Karpas-422 (cell line): ENCODE data around the gene NEGR1. TPM values are rescaled to one million over a fixed set of nuclear protein-coding genes. Genes with fewer than 3 reads are reported as not detected.

Source experiments
- DNase-seq: peaks from one replicate; pipeline ENCODE4 v3.0.0-alpha.2; 2015
- H2AFZ ChIP-seq: fragments of 200-600 bp; sonication (generic); 2 replicates; pipeline ENCODE4 v1.6.1; 2014; ENCODE audit warnings: antibody characterized with exemption, low read length, mixed read lengths
- H3K27ac ChIP-seq: fragments of 200-600 bp; sonication (generic); 2 replicates; pipeline ENCODE4 v1.5.1; 2014; ENCODE audit warnings: mild to moderate bottlenecking, low read length, moderate library complexity
- H3K27me3 ChIP-seq: fragments of 200-600 bp; sonication (generic); 2 replicates; pipeline ENCODE4 v1.6.1; 2014; ENCODE audit warnings: low read length, mixed read lengths
- H3K36me3 ChIP-seq: fragments of 200-600 bp; sonication (generic); 2 replicates; pipeline ENCODE4 v1.6.1; 2014; ENCODE audit warnings: low read length, mixed read lengths; ENCODE audit not compliant: insufficient read depth
- H3K4me1 ChIP-seq: fragments of 200-600 bp; sonication (generic); 2 replicates; pipeline ENCODE4 v1.6.1; 2014; ENCODE audit warnings: mild to moderate bottlenecking, low read length, mixed read lengths
- H3K4me2 ChIP-seq: fragments of 200-600 bp; sonication (generic); 2 replicates; pipeline ENCODE4 v1.6.1; 2014; ENCODE audit warnings: low read length, low read depth, mild to moderate bottlenecking; ENCODE audit not compliant: poor library complexity, severe bottlenecking
- H3K4me3 ChIP-seq: fragments of 200-600 bp; sonication (generic); 2 replicates; pipeline ENCODE4 v1.5.1; 2014; ENCODE audit warnings: mild to moderate bottlenecking, antibody characterized with exemption, low read length, mixed read lengths
- H3K79me2 ChIP-seq: fragments of 200-600 bp; sonication (generic); 2 replicates; pipeline ENCODE4 v1.6.1; 2014; ENCODE audit warnings: mild to moderate bottlenecking, low read length, mixed read lengths
- H3K9ac ChIP-seq: fragments of 200-600 bp; sonication (generic); 2 replicates; pipeline ENCODE4 v1.6.0; 2014; ENCODE audit warnings: low read length
- H3K9me2 ChIP-seq: fragments of 200-600 bp; sonication (generic), shearing (Covaris generic); replicated peaks from 2 replicates; pipeline ENCODE4 v1.6.0; 2014; ENCODE audit warnings: mild to moderate bottlenecking, low read length, moderate library complexity; ENCODE audit not compliant: insufficient read depth
- H3K9me3 ChIP-seq: fragments of 300-700, 200-600 bp; sonication (generic); 2 replicates; pipeline ENCODE4 v1.6.1; 2014; ENCODE audit warnings: low read length, mixed read lengths
- H4K20me1 ChIP-seq: fragments of 200-600 bp; sonication (generic); 2 replicates; pipeline ENCODE4 v1.6.1; 2014; ENCODE audit warnings: mild to moderate bottlenecking, antibody characterized with exemption, low read length, low read depth; ENCODE audit not compliant: insufficient read depth
- total RNA-seq: library from RNA; depleted of rRNA; stranded (reverse); fragments of >200 nt; shearing (Covaris generic); gene quantifications from 2 replicates; pipeline ENCODE4 v1.2.3, GENCODE V29; 2014; ENCODE audit warnings: low replicate concordance

Gene NEGR1
- total RNA-seq, 1 experiment from 2014 or later = not detected

- no peaks in the 10 kb centered on the region for H4K20me1 ChIP-seq
- H3K27me3 ChIP-seq = no peaks in the 10 kb centered on the region
- H3K36me3 ChIP-seq = no peaks in the 10 kb centered on the region
- no peak overlapping the region for H3K9ac ChIP-seq
- H3K9me2 ChIP-seq = no peaks in the 10 kb centered on the region
- peaks cover 31% of the 10 kb centered on the region for H3K9me3 ChIP-seq
- DNase-seq = no peak
- H3K4me2 ChIP-seq = no peak overlapping the region
- H3K4me1 ChIP-seq = no peaks in the 10 kb centered on the region
- no peak overlapping the region for H3K4me3 ChIP-seq
- no peak overlapping the region for H3K27ac ChIP-seq
- no peak overlapping the region for H2AFZ ChIP-seq
- H3K79me2 ChIP-seq = no peaks in the 10 kb centered on the region
Measured at GRCh38 chr1:71738256-71738655, 544.1 kb downstream of the NEGR1 start.

GRCh38 chr1:71737768-71738167 is 544.6 kb downstream of the NEGR1 start:
- Histone ChIP-seq H3K4me1 (no peaks in the 10 kb centered on the region), H3K27ac (no peak overlapping the region), H3K79me2 (no peaks in the 10 kb centered on the region), H3K4me2 (no peak overlapping the region), H3K4me3 (no peak overlapping the region), H2AFZ (no peak overlapping the region), H3K9me2 (no peaks in the 10 kb centered on the region), H4K20me1 (no peaks in the 10 kb centered on the region), H3K36me3 (no peaks in the 10 kb centered on the region), H3K9ac (no peak overlapping the region), H3K9me3 (peaks cover 33% of the 10 kb centered on the region), H3K27me3 (no peaks in the 10 kb centered on the region)
- no peak for DNase-seq

GRCh38 chr1:71733121-71733520 is 549.2 kb downstream of the NEGR1 start:
- H3K9me2 ChIP-seq = no peaks in the 10 kb centered on the region

GRCh38 chr1:71721532-71721931 is 560.8 kb downstream of the NEGR1 start:
- no peaks in the 10 kb centered on the region for H3K4me1 ChIP-seq

More at GRCh38 chr1:71733121-71733520, 549.2 kb downstream of the NEGR1 start:
- peaks cover 24% of the 10 kb centered on the region for H3K9me3 ChIP-seq
- no peaks in the 10 kb centered on the region for H3K79me2 ChIP-seq
- H4K20me1 ChIP-seq = no peaks in the 10 kb centered on the region
- no peaks in the 10 kb centered on the region for H3K36me3 ChIP-seq
- H3K4me1 ChIP-seq = no peaks in the 10 kb centered on the region
- H3K27me3 ChIP-seq = no peaks in the 10 kb centered on the region
- no peak for DNase-seq
- no peak overlapping the region for H3K9ac ChIP-seq
- no peak overlapping the region for H3K27ac ChIP-seq
- H2AFZ ChIP-seq = no peak overlapping the region
- no peak overlapping the region for H3K4me2 ChIP-seq
- no peak overlapping the region for H3K4me3 ChIP-seq

GRCh38 chr1:71719330-71719729 is 563.0 kb downstream of the NEGR1 start:
- H3K4me3 ChIP-seq = no peak overlapping the region
- H3K79me2 ChIP-seq = no peaks in the 10 kb centered on the region
- H3K36me3 ChIP-seq = no peaks in the 10 kb centered on the region
- no peak overlapping the region for H2AFZ ChIP-seq
- no peaks in the 10 kb centered on the region for H3K9me2 ChIP-seq
- no peak overlapping the region for H3K4me2 ChIP-seq
- no peak overlapping the region for H3K27ac ChIP-seq
- no peak overlapping the region for H3K9ac ChIP-seq
- no peaks in the 10 kb centered on the region for H3K27me3 ChIP-seq
- no peaks in the 10 kb centered on the region for H3K4me1 ChIP-seq
- no peak for DNase-seq
- H4K20me1 ChIP-seq = no peaks in the 10 kb centered on the region
- H3K9me3 ChIP-seq = peaks cover 8% of the 10 kb centered on the region

More at GRCh38 chr1:71721532-71721931, 560.8 kb downstream of the NEGR1 start:
- Histone ChIP-seq H3K4me2 (no peak overlapping the region), H3K9ac (no peak overlapping the region), H3K79me2 (no peaks in the 10 kb centered on the region), H3K27me3 (no peaks in the 10 kb centered on the region), H3K9me3 (peaks cover 13% of the 10 kb centered on the region), H2AFZ (no peak overlapping the region), H3K9me2 (no peaks in the 10 kb centered on the region), H3K4me3 (no peak overlapping the region), H3K36me3 (no peaks in the 10 kb centered on the region), H4K20me1 (no peaks in the 10 kb centered on the region), H3K27ac (no peak overlapping the region)
- DNase-seq = no peak

GRCh38 chr1:71717186-71717585 is 565.2 kb downstream of the NEGR1 start:
- H3K79me2 ChIP-seq = no peaks in the 10 kb centered on the region
- H3K9ac ChIP-seq = no peak overlapping the region
- no peaks in the 10 kb centered on the region for H3K27me3 ChIP-seq
- H3K9me3 ChIP-seq = peaks cover 8% of the 10 kb centered on the region
- no peak overlapping the region for H2AFZ ChIP-seq
- H3K36me3 ChIP-seq = no peaks in the 10 kb centered on the region
- DNase-seq = no peak
- H3K4me3 ChIP-seq = no peak overlapping the region
- no peaks in the 10 kb centered on the region for H3K4me1 ChIP-seq
- H3K9me2 ChIP-seq = no peaks in the 10 kb centered on the region
- H3K27ac ChIP-seq = no peak overlapping the region
- H3K4me2 ChIP-seq = no peak overlapping the region
- H4K20me1 ChIP-seq = no peaks in the 10 kb centered on the region

- H3K27me3 ChIP-seq = no peaks in the 10 kb centered on the region
- H3K4me2 ChIP-seq = no peak overlapping the region
- no peaks in the 10 kb centered on the region for H3K4me1 ChIP-seq
- H3K9ac ChIP-seq = no peak overlapping the region
- no peaks in the 10 kb centered on the region for H3K36me3 ChIP-seq
- no peak for DNase-seq
- H3K27ac ChIP-seq = no peak overlapping the region
- no peak overlapping the region for H2AFZ ChIP-seq
- H4K20me1 ChIP-seq = no peaks in the 10 kb centered on the region
- no peak overlapping the region for H3K4me3 ChIP-seq
- H3K9me2 ChIP-seq = no peaks in the 10 kb centered on the region
- peaks cover 11% of the 10 kb centered on the region for H3K9me3 ChIP-seq
- no peaks in the 10 kb centered on the region for H3K79me2 ChIP-seq
Measured at GRCh38 chr1:71711456-71711855, 570.9 kb downstream of the NEGR1 start.

- H3K9ac ChIP-seq = no peak overlapping the region
- H2AFZ ChIP-seq = no peak overlapping the region
- H3K4me3 ChIP-seq = no peak overlapping the region
- no peaks in the 10 kb centered on the region for H4K20me1 ChIP-seq
- no peaks in the 10 kb centered on the region for H3K9me2 ChIP-seq
- H3K36me3 ChIP-seq = no peaks in the 10 kb centered on the region
- no peaks in the 10 kb centered on the region for H3K27me3 ChIP-seq
- no peaks in the 10 kb centered on the region for H3K4me1 ChIP-seq
- no peak overlapping the region for H3K4me2 ChIP-seq
- no peak for DNase-seq
- peaks cover 20% of the 10 kb centered on the region for H3K9me3 ChIP-seq
- H3K79me2 ChIP-seq = no peaks in the 10 kb centered on the region
- H3K27ac ChIP-seq = no peak overlapping the region
Measured at GRCh38 chr1:71706029-71706671, 576.2 kb downstream of the NEGR1 start.
